ENCODE results near the gene ATP5PB. TPM values are rescaled to one million over a fixed set of nuclear protein-coding genes. Genes with fewer than 3 reads are reported as not detected.

ATP5PB gene
- 267 and 268 TPM in 2 replicates for total RNA-seq

GRCh38 chr1:111448918-111449702 is at the start of gene ATP5PB, which contains the start of gene WDR77:
TSS of gene ATP5PB (plus strand) at chr1:111449464. CDS start at chr1:111449542, 78 bp downstream.
TSS of gene WDR77 (minus strand) at chr1:111449256. CDS start at chr1:111449169, 87 bp downstream.

GRCh38 chr1:111503585-111504060 is 54.4 kb downstream of the ATP5PB start, which contains the start of the genes ADORA3 and TMIGD3:
TSS of gene ADORA3 (minus strand) at chr1:111503633. CDS start at chr1:111503354, 279 bp downstream.
TSS of gene TMIGD3 (minus strand) at chr1:111503633. CDS start at chr1:111503354, 279 bp downstream.

Other genes starting within 250 kb of the ATP5PB start
- 5.7 and 8.9 TPM in 2 replicates for gene DENND2D, start 248.8 kb upstream of the ATP5PB start, total RNA-seq
- 5.7 and 8.8 TPM in 2 replicates for gene CHI3L2, start 221.8 kb upstream of the ATP5PB start, total RNA-seq
- gene CHIA, start 158.6 kb upstream of the ATP5PB start, total RNA-seq: 0.26 TPM in 1 of 2 replicates, not detected in the other
- gene OVGP1, start 21.7 kb upstream of the ATP5PB start, total RNA-seq: 0.43 and 0.63 TPM in 2 replicates
- gene WDR77, start 208 bp upstream of the ATP5PB start, total RNA-seq: 15.3 and 20.5 TPM in 2 replicates
- gene C1orf162, start 24.5 kb downstream of the ATP5PB start, total RNA-seq: 0.09 TPM in 1 of 2 replicates, not detected in the other
- gene ADORA3, start 54.2 kb downstream of the ATP5PB start, total RNA-seq: 0.16 and 0.17 TPM in 2 replicates
- 0.16 TPM in 1 of 2 replicates, not detected in the other for gene TMIGD3, start 54.2 kb downstream of the ATP5PB start, total RNA-seq
- 14.2 and 26.4 TPM in 2 replicates for gene RAP1A, start 170.3 kb downstream of the ATP5PB start, total RNA-seq

All from bronchial smooth muscle cell (primary cell).